Testis (tissue), 2 donors: Measurements from ENCODE around the gene PGBD4.

ENCODE experiments used
- POLR2A ChIP-seq: fragments of 450-650 bp; IDR thresholded peaks from one replicate; pipeline ENCODE4 v1.6.1; 2017; ENCODE audit warnings: antibody characterized with exemption, mild to moderate bottlenecking, moderate library complexity
- TF ChIP-seq, protein P1 (sequence below), 3 experiments: fragments of 450-650 bp in 2 of 3; fragments of 200-600 bp in 1 of 3; sonication (generic) in 1 of 3; IDR thresholded peaks; one replicate each; pipeline ENCODE4 v1.5.1; 2016 to 2019; ENCODE audit warnings: antibody characterized with exemption in 3 of 3, mild to moderate bottlenecking in 2 of 3, moderate library complexity in 1 of 3

DNA sequence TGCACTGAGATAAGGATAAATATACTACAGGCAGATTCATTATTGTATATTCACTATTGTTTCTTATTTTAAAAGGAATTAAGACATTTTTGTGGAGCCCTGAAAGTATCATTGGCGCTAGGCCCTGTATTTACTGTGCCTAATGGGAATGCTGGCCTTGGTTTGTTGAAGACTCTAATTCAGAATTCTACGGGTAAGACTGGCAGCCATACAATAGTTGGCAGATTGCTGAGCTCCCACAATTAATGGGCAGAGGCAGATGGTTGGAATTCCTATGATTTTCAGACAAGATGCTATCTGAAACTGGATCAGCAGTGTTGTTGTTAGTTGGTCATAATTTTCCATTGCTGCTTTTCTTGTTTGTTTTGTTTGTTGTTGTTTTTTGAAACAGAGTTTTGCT is 14.7 kb downstream of the PGBD4 start:
- TF ChIP-seq, protein P1, sequence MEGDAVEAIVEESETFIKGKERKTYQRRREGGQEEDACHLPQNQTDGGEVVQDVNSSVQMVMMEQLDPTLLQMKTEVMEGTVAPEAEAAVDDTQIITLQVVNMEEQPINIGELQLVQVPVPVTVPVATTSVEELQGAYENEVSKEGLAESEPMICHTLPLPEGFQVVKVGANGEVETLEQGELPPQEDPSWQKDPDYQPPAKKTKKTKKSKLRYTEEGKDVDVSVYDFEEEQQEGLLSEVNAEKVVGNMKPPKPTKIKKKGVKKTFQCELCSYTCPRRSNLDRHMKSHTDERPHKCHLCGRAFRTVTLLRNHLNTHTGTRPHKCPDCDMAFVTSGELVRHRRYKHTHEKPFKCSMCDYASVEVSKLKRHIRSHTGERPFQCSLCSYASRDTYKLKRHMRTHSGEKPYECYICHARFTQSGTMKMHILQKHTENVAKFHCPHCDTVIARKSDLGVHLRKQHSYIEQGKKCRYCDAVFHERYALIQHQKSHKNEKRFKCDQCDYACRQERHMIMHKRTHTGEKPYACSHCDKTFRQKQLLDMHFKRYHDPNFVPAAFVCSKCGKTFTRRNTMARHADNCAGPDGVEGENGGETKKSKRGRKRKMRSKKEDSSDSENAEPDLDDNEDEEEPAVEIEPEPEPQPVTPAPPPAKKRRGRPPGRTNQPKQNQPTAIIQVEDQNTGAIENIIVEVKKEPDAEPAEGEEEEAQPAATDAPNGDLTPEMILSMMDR (IDR thresholded peaks at IDR 0.05) = no peak
- no peak for TF ChIP-seq POLR2A
